Measurements from ENCODE around the gene BCL2L2. TPM values are rescaled to one million over a fixed set of nuclear protein-coding genes. Genes with fewer than 3 reads are reported as not detected.
A peak's percentile ranks its signal among the peaks of the same experiment; 100 is the strongest.

BCL2L2 gene
- total and polyA plus RNA-seq, 9 of the 15 experiments (the other 6 are each of a cell fraction or from before 2014, with no cell fraction given) = 2.6 to 32.5 (median 14.7) TPM

DNA sequence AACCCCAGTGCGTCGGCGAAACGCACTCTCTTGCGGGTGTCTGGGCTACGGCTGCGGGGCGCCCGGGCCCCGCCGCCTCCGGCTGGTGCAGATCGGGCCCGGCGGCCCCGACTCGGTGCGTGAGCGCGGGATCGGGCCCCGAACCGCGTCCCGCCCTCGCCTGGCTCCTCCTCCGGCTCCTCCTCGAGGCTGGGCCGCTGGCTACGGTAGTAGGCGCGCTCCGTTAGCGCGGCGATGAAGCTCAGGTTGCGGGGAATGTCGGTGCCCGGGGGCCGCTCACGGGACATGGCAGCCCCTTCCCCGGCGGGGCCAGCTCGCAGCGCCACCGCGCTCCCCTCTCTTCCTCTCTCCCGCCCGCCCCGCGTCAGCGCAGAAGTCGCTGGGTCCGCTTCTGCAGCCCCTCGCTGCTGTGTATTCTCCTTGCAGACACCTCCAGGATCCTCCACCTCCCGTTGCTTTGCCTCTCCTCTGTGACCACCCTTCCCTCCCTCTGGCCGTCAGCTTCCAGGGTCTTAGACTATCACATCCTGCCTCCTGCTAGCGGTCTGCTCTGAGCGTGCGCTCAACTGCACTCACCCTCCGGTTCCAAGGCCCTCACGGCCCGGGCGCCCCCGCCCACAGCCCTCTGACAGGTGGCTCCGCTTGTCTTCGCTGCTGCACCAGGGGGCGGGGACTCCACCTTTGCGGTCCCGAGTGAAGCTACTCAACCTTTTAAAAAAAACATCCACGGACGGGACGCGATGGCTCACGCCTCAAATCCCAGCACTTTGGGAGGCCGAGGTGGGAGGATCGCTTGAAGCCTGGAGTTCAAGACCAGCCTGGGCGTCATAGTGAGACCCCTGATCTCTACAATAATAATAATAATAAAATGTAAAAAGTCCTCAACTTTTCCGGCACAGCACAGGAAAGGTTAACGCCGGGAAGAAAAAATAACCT lies 4.1 kb upstream of the BCL2L2 start, which contains the start of gene PPP1R3E (continued):
- TF ChIP-seq ZNF24 (IDR thresholded peaks at IDR 0.05) (peak; percentile 28; the same call in 1 of the 2 replicates), MTA1 (IDR thresholded peaks at IDR 0.05; ENCODE audit: borderline replicate concordance) (peak; percentile 35; the same call in 1 of the 2 replicates), PHF8 (IDR thresholded peaks at IDR 0.05; ENCODE audit: borderline replicate concordance, low read length) (peak; percentile 61; the same call in 1 of the 2 replicates), PKNOX1 (IDR thresholded peaks at IDR 0.05) (peak; percentile 74), ASH1L (IDR thresholded peaks at IDR 0.05; ENCODE audit: borderline replicate concordance, low read depth, partially characterized antibody) (no peak), ZEB2 (IDR thresholded peaks at IDR 0.05) (0 out of 2 replicates have a peak, but pooled peaks have one; percentile 55), ZNF408 (CRISPR knock-in tag; IDR thresholded peaks at IDR 0.05; ENCODE audit: low read depth) (no peak), TBP (optimal IDR thresholded peaks at IDR 0.05; ENCODE audit: low read depth, low read length) (peak; percentile 32), BCLAF1 (IDR thresholded peaks at IDR 0.05; ENCODE audit: borderline replicate concordance in 1 of 2, control insufficient read depth in 1 of 2, low read depth in 2 of 2, low read length in 1 of 2) (no peak)

Data from K562 (cell line).